SK-N-SH (cell line): ENCODE measurements around the gene HSPA1A. TPM values are rescaled to one million over a fixed set of nuclear protein-coding genes. Genes with fewer than 3 reads are reported as not detected.
A peak's percentile ranks its signal among the peaks of the same experiment; 100 is the strongest.

ENCODE experiments used
- CTCF ChIA-PET: fragments of 300-600, 350-600 bp; formaldehyde crosslinking; extraction: SDS; loops from one replicate; lab custom pipeline; 2021; lab: Yijun Ruan, JAX
- POLR2A ChIA-PET: fragments of 350-600 bp; sonication (Branson Sonifier 250); formaldehyde crosslinking; extraction: SDS; loops from one replicate; lab custom pipeline; 2020; ENCODE audit warnings: antibody characterized with exemption, inconsistent platforms; lab: Yijun Ruan, JAX
- DNase-seq: peaks from one replicate; pipeline ENCODE4 v3.0.0; 2012
- H2AFZ ChIP-seq: fragments of 200-600 bp; sonication (generic); 2 replicates; pipeline ENCODE4 v1.8.1; 2016; ENCODE audit warnings: antibody characterized with exemption, mild to moderate bottlenecking, low read depth
- H3F3A ChIP-seq: fragments of 200-600 bp; sonication (generic); replicated peaks from 2 replicates; pipeline ENCODE3; 2016; ENCODE audit warnings: antibody characterized with exemption, mild to moderate bottlenecking; ENCODE audit not compliant: insufficient read depth
- H3K27ac ChIP-seq, 2 experiments: fragments of 200-500 bp in 1 of 2; fragments of 200-600 bp in 1 of 2; sonication (Bioruptor generic) in 1 of 2; sonication (generic), shearing (Covaris generic) in 1 of 2; 2 replicates each; pipeline versions ENCODE4 v1.5.1 to v1.6.1; 2014 to 2016; ENCODE audit warnings: low read depth in 2 of 2, inconsistent platforms in 1 of 2, low read length in 1 of 2, mild to moderate bottlenecking in 1 of 2, mixed read lengths in 1 of 2
- H3K27me3 ChIP-seq: fragments of 200-600 bp; sonication (generic), shearing (Covaris generic); 2 replicates; pipeline ENCODE4 v1.6.1; 2016; ENCODE audit warnings: mixed run types; ENCODE audit not compliant: insufficient read depth
- H3K36me3 ChIP-seq, 2 experiments: fragments of 200-500 bp in 1 of 2; fragments of 200-600 bp in 1 of 2; sonication (Bioruptor generic) in 1 of 2; sonication (generic) in 1 of 2; replicated peaks in 1 of 2; 2 replicates each; pipeline versions ENCODE3 to v1.5.1; 2014 to 2016; ENCODE audit warnings: low read length in 1 of 2, mild to moderate bottlenecking in 1 of 2; ENCODE audit not compliant: insufficient read depth in 2 of 2, control insufficient read depth in 1 of 2
- H3K4me1 ChIP-seq, 2 experiments: fragments of 200-500 bp in 1 of 2; fragments of 200-600 bp in 1 of 2; sonication (Bioruptor generic) in 1 of 2; sonication (generic), shearing (Covaris generic) in 1 of 2; 2 replicates each; pipeline versions ENCODE4 v1.5.1 to v1.6.1; 2014 to 2016; ENCODE audit warnings: low read depth in 1 of 2, low read length in 1 of 2, mixed run types in 1 of 2; ENCODE audit not compliant: insufficient read depth in 2 of 2, control insufficient read depth in 1 of 2
- H3K4me2 ChIP-seq: fragments of 200-600 bp; sonication (generic), shearing (Covaris generic); 2 replicates; pipeline ENCODE4 v1.6.1; 2017; ENCODE audit warnings: mixed run types
- H3K4me3 ChIP-seq, 2 experiments: fragments of 200-500 bp in 1 of 2; fragments of 200-600 bp in 1 of 2; sonication (Bioruptor generic) in 1 of 2; sonication (generic), shearing (Covaris generic) in 1 of 2; 2 replicates each; pipeline versions ENCODE4 v1.5.1 to v1.8.1; 2014 to 2016; ENCODE audit warnings: low read depth in 2 of 2, inconsistent platforms in 1 of 2, low read length in 1 of 2, mild to moderate bottlenecking in 1 of 2, mixed read lengths in 1 of 2, moderate library complexity in 1 of 2
- H3K79me2 ChIP-seq: fragments of 200-600 bp; sonication (generic); 2 replicates; pipeline ENCODE4 v1.8.1; 2017; ENCODE audit warnings: mild to moderate bottlenecking; ENCODE audit not compliant: insufficient read depth
- H3K9ac ChIP-seq: fragments of 200-600 bp; sonication (generic); 2 replicates; pipeline ENCODE4 v1.6.1; 2017; ENCODE audit warnings: mixed run types
- H3K9me2 ChIP-seq: fragments of 200-600 bp; sonication (generic); 2 replicates; pipeline ENCODE4 v1.6.1; 2017; ENCODE audit warnings: mixed run types
- H3K9me3 ChIP-seq: fragments of 200-600 bp; sonication (generic); 2 replicates; pipeline ENCODE4 v1.6.1; 2017; ENCODE audit warnings: mixed run types, mild to moderate bottlenecking, moderate library complexity
- H4K20me1 ChIP-seq: fragments of 200-600 bp; sonication (generic); 2 replicates; pipeline ENCODE4 v1.6.1; 2017; ENCODE audit warnings: mild to moderate bottlenecking, mixed run types; ENCODE audit not compliant: insufficient read depth
- CTCF ChIP-seq: fragments of 200-600 bp; sonication (generic); IDR thresholded peaks from 2 replicates; pipeline ENCODE4 v1.6.1; 2017; ENCODE audit warnings: antibody characterized with exemption, mild to moderate bottlenecking, moderate library complexity
- ELF1 ChIP-seq: IDR thresholded peaks from 2 replicates; pipeline ENCODE4 v1.4.0; 2012
- EP300 ChIP-seq, 2 experiments: IDR thresholded peaks; 2 replicates each; pipeline versions ENCODE4 v1.4.0 to v1.6.1; 2012; ENCODE audit warnings: borderline replicate concordance in 1 of 2, low read depth in 1 of 2, low read length in 1 of 2
- EZH2phosphoT487 ChIP-seq: fragments of 200-600 bp; sonication (generic); IDR thresholded peaks from 2 replicates; pipeline ENCODE4 v1.6.1; 2017; ENCODE audit warnings: low read depth, mixed run types, mild to moderate bottlenecking, antibody characterized with exemption, moderate library complexity, borderline replicate concordance
- FOXJ3 ChIP-seq: sonication (generic); formaldehyde crosslinking; IDR thresholded peaks from 2 replicates; pipeline ENCODE4 v1.5.1; 2020; ENCODE audit warnings: mild to moderate bottlenecking, missing genetic modification reagents
- FOXM1 ChIP-seq: IDR thresholded peaks from 2 replicates; pipeline ENCODE4 v1.4.0; 2012; ENCODE audit warnings: low read depth, mild to moderate bottlenecking
- MEF2A ChIP-seq: IDR thresholded peaks from 2 replicates; pipeline ENCODE4 v1.4.0; 2012; ENCODE audit warnings: low read depth, borderline replicate concordance
- NFIC ChIP-seq: IDR thresholded peaks from 2 replicates; pipeline ENCODE4 v1.4.0; 2012; ENCODE audit warnings: borderline replicate concordance
- NRF1 ChIP-seq: IDR thresholded peaks from 2 replicates; pipeline ENCODE4 v1.6.1; 2012; ENCODE audit warnings: low read depth, mild to moderate bottlenecking, low read length
- POLR2AphosphoS5 ChIP-seq: IDR thresholded peaks from 2 replicates; pipeline ENCODE4 v1.6.1; 2012; ENCODE audit warnings: low read depth, low read length
- RAD21 ChIP-seq: IDR thresholded peaks from 2 replicates; pipeline ENCODE4 v1.6.1; 2012; ENCODE audit warnings: mild to moderate bottlenecking, low read length
- RCOR1 ChIP-seq: fragments of 150-350 bp; IDR thresholded peaks from 2 replicates; pipeline ENCODE4 v1.6.1; 2017; ENCODE audit warnings: antibody characterized with exemption, low read length
- RXRA ChIP-seq: IDR thresholded peaks from 2 replicates; pipeline ENCODE4 v1.4.0; 2012; ENCODE audit warnings: low read depth, mild to moderate bottlenecking, borderline replicate concordance
- SMC3 ChIP-seq: IDR thresholded peaks from 2 replicates; pipeline ENCODE4 v1.6.1; 2012; ENCODE audit warnings: low read depth, low read length, improper control_type of control experiment
- TCF12 ChIP-seq: IDR thresholded peaks from 2 replicates; pipeline ENCODE4 v1.4.0; 2012
- USF1 ChIP-seq: IDR thresholded peaks from 2 replicates; pipeline ENCODE4 v1.4.0; 2012; ENCODE audit warnings: low read depth, borderline replicate concordance
- USF2 ChIP-seq: fragments of 150-350 bp; IDR thresholded peaks from 2 replicates; pipeline ENCODE4 v1.6.1; 2017; ENCODE audit warnings: antibody characterized with exemption, low read length, low read depth, borderline replicate concordance
- YY1 ChIP-seq: IDR thresholded peaks from 2 replicates; pipeline ENCODE4 v1.4.0; 2012; ENCODE audit warnings: low read depth, mild to moderate bottlenecking
- WGBS: methylation state at CpG from one replicate; pipeline ENCODE4 v1.1.6; 2017; ENCODE audit warnings: low lambda C conversion rate; 5-methylcytosine and 5-hydroxymethylcytosine counted together
- polyA plus RNA-seq, 3 experiments: library from polyadenylated mRNA; depleted of rRNA; stranded (reverse); fragments of >200 nt; gene quantifications; 2 replicates each; pipeline ENCODE4 v1.2.3, GENCODE V29; 2012

HSPA1A gene
- polyA plus RNA-seq, 1 of the 3 experiments (the other 2 are of a cell fraction) = 119 TPM

- no peak for TF ChIP-seq RXRA
- TF ChIP-seq USF2 = no peak
- no peak for TF ChIP-seq POLR2AphosphoS5
- no peak for TF ChIP-seq NFIC
- TF ChIP-seq TCF12 = no peak
- TF ChIP-seq CTCF = no peak
- no peak for TF ChIP-seq RCOR1
- no peaks in the 10 kb centered on the region for H3K79me2 ChIP-seq
- 96% methylated on average over 12 of the region's 18 CpGs for WGBS
- no peak overlapping the region for H2AFZ ChIP-seq
- no peaks in the 10 kb centered on the region for H3K9me2 ChIP-seq
- CTCF ChIA-PET = interaction anchor here (0.7 to 3.3 kb wide), 8 partner anchors 16 to 1376 kb away, joined by 3 to 16 read pairs (median 6); partner anchors contain the start of genes DDAH2, LY6G5C and MSH5
- POLR2A ChIA-PET = interaction anchor here (0.7 kb wide), 1 partner anchor 14 kb away, joined by 3 read pairs; no protein-coding TSS in a partner anchor
- H3K27ac ChIP-seq = no peak overlapping the region
- peaks cover 2% of the 10 kb centered on the region for H3F3A ChIP-seq
- no peak overlapping the region for H3K4me2 ChIP-seq
- peaks cover 0 to 8% of the 10 kb centered on the region in 2 experiments; a peak in 1 of 4 replicates for H3K4me1 ChIP-seq
- no peaks in the 10 kb centered on the region for H3K9me3 ChIP-seq
- H3K27me3 ChIP-seq = no peaks in the 10 kb centered on the region
- no peaks in the 10 kb centered on the region for H3K36me3 ChIP-seq
- H4K20me1 ChIP-seq = no peaks in the 10 kb centered on the region
- no peak overlapping the region for H3K4me3 ChIP-seq
- DNase-seq = no peak
- H3K9ac ChIP-seq = no peak overlapping the region
These were observed 46.7 kb upstream of the HSPA1A start for GRCh38 chr6:31768363-31769257.

- Histone ChIP-seq H3K79me2 (no peaks in the 10 kb centered on the region), H3F3A (peaks cover 2% of the 10 kb centered on the region), H3K36me3 (no peaks in the 10 kb centered on the region), H4K20me1 (no peaks in the 10 kb centered on the region), H3K9me3 (no peaks in the 10 kb centered on the region), H3K4me2 (no peak overlapping the region), H3K27ac (no peak overlapping the region), H3K9me2 (no peaks in the 10 kb centered on the region), H3K27me3 (no peaks in the 10 kb centered on the region), H3K4me3 (no peak overlapping the region), H3K9ac (no peak overlapping the region)
- 50% methylated on average over 8 of the region's 12 CpGs for WGBS
- peak; percentile 72 for DNase-seq
- TF ChIP-seq NRF1 = no peak
- TF ChIP-seq SMC3 = peak; percentile 36
- TF ChIP-seq EP300 (IDR thresholded peaks at IDR 0.05; ENCODE audit: borderline replicate concordance in 1 of 2, low read depth in 1 of 2, low read length in 1 of 2) = no peak
- no peak for TF ChIP-seq FOXJ3 (CRISPR knock-in tag)
- no peak for TF ChIP-seq NFIC
- peak; percentile 20; the same call in 1 of the 2 replicates for TF ChIP-seq RAD21
- TF ChIP-seq CTCF = peak; percentile 66
- TF ChIP-seq YY1 = no peak
- no peak for TF ChIP-seq FOXM1
- TF ChIP-seq ELF1 = no peak
- no peak for TF ChIP-seq USF1
- no peak for TF ChIP-seq EZH2phosphoT487
- no peak for TF ChIP-seq MEF2A
- TF ChIP-seq, all 33 proteins: peak for 3
- ChIA-PET CTCF (interaction anchor here (0.7 to 3.3 kb wide), 17 partner anchors 8 to 1377 kb away, joined by 3 to 16 read pairs (median 4); partner anchors contain the start of genes DDAH2, LY6G5C and MSH5), POLR2A (no interaction called here)
- Histone ChIP-seq H3K4me1 (peaks cover 0 to 8% of the 10 kb centered on the region in 2 experiments; a peak in 1 of 4 replicates), H2AFZ (no peak overlapping the region)
These were observed 45.5 kb upstream of the HSPA1A start for GRCh38 chr6:31769684-31770371.
